Measurements from ENCODE around the gene NAA60.

DNA sequence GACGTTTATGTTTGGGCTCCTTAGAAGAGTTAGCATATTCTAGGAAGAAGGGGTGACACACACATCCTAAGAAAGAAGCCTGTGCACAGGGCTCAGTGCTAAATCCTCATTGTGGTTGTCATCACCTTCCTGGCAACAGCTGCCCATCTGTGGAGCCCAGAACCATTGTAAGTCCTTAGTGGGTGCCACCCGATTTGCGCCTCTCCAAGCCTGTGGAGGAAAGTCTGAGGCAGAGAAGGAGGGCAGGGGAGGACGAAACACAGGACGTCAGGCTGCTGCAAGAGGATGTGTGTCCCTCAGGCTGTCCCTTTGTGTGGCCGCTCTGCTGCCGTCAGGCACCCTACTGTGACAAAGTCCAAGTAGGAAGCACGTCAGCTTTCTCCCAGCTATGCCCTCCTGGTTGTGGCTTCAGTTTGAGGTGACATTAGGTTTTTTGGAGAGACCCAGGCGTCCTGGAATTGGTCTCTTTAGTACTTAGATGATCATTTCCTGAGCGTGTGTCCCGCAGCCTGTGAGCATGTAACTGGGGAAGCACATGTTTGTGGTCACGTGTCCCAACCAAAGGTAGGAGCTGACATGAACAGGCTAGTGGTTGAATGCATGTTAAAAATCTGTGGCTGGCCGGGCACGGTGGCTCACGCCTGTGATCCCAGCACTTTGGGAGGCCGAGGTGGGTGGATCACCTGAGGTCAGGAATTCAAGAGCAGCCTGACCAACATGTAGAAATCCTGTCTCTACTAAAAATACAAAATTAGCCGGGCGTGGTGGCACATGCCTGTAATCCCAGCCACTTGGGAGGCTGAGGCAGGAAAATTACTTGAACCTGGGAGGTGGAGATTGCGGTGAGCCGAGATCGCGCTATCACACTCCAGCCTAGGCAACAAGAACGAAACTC, 68.1 kb downstream of the NAA60 start:
- TF ChIP-seq, protein P1, sequence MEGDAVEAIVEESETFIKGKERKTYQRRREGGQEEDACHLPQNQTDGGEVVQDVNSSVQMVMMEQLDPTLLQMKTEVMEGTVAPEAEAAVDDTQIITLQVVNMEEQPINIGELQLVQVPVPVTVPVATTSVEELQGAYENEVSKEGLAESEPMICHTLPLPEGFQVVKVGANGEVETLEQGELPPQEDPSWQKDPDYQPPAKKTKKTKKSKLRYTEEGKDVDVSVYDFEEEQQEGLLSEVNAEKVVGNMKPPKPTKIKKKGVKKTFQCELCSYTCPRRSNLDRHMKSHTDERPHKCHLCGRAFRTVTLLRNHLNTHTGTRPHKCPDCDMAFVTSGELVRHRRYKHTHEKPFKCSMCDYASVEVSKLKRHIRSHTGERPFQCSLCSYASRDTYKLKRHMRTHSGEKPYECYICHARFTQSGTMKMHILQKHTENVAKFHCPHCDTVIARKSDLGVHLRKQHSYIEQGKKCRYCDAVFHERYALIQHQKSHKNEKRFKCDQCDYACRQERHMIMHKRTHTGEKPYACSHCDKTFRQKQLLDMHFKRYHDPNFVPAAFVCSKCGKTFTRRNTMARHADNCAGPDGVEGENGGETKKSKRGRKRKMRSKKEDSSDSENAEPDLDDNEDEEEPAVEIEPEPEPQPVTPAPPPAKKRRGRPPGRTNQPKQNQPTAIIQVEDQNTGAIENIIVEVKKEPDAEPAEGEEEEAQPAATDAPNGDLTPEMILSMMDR (IDR thresholded peaks at IDR 0.05) = no peak
- TF ChIP-seq POLR2A (IDR thresholded peaks at IDR 0.05) (no peak), POLR2AphosphoS5 (IDR thresholded peaks at IDR 0.05) (no peak), EP300 (IDR thresholded peaks at IDR 0.05) (no peak)

All from stomach (tissue), 4 donors.